ENCODE results near the gene MAPK8. TPM values are rescaled to one million over a fixed set of nuclear protein-coding genes. Genes with fewer than 3 reads are reported as not detected.

Gene MAPK8
- total RNA-seq = 23.8 and 30.6 TPM in 2 replicates

DNA sequence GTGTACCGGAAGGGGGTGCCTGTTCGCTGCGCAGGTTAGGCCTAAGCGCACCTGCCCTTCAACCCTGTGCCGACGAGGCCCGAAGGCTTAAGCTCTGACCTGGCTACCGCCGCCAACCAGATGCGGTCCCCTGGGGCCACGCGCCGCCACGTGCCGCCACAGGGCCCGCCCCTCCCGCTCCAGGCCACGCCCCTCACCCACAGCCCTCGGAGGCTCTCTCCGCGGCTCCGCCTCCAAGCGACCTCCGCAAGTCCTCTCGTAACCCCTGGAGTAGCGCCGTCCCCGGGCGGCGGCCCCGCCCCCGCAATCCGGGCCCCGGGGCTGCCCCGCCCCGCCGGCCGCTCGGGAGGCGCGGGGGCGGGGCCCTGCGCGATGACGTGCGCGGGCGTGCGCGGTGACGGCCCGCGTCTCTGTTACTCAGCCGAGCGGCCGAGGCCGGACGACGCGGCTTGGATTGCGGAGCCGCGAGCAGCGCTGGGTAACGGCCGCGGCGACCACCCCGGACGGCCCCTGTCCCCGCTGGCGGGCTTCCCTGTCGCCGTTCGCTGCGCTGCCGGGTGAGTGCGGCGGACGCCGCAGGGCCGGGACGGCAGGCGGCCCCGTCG lies at the start of gene MAPK8:
Gene MAPK8 (plus strand): TSS at position 413 of the 605 bp plus-strand sequence. CDS start 94,984 bp downstream, outside the sequence.

DNA sequence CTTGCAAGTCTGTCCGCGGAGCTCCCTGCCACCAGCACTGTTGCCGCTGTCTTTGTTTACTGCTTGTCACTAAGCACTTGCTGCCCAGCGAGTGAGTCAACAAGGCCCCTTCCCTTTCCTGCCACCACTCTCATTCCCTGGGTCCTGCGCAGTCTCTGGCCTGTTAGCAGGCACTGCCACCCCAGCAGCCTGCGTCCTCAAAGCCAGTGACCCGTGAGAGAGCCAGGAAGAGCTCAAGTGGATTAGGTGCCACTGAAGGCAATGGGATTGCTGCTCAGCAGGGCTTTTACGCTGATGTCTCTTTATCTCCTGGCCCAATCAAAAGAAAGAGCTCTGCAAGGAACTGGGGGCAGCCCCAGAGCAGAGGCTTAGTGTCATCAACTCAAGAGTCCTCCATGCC lies 31.8 kb upstream of the MAPK8 start, which contains the start of gene FRMPD2:
Gene FRMPD2 (minus strand): TSS at position 61 of the 400 bp plus-strand sequence. CDS start 129 bp downstream, outside the sequence.

Other genes starting within 250 kb of the MAPK8 start
- gene FRMPD2, start 32.0 kb upstream of the MAPK8 start, total RNA-seq = not detected in 2 replicates